Suprapubic skin (tissue), 4 donors: ENCODE measurements around the gene DPY19L3. TPM values are rescaled to one million over a fixed set of nuclear protein-coding genes. Genes with fewer than 3 reads are reported as not detected.
A peak's percentile ranks its signal among the peaks of the same experiment; 100 is the strongest.

ENCODE experiments used
- DNase-seq, 2 donors: peaks; one replicate each; pipeline ENCODE4 v3.0.0-alpha.2; 2019; ENCODE audit warnings: low spot score in 2 of 2
- H3K27ac ChIP-seq: fragments of 200-600 bp; sonication (generic); one replicate; pipeline ENCODE4 v1.5.1; 2019
- H3K27me3 ChIP-seq: fragments of 200-600 bp; sonication (generic); one replicate; pipeline ENCODE4 v1.5.1; 2019
- H3K36me3 ChIP-seq: fragments of 200-600 bp; sonication (generic); one replicate; pipeline ENCODE4 v1.5.1; 2019
- H3K4me1 ChIP-seq: fragments of 200-600 bp; sonication (generic); one replicate; pipeline ENCODE4 v1.5.1; 2019
- H3K4me3 ChIP-seq: fragments of 200-600 bp; sonication (generic); one replicate; pipeline ENCODE4 v1.5.1; 2019; ENCODE audit warnings: mild to moderate bottlenecking
- H3K9me3 ChIP-seq: fragments of 200-600 bp; sonication (generic); one replicate; pipeline ENCODE4 v1.5.1; 2019
- EP300 ChIP-seq: sonication (generic); formaldehyde crosslinking; IDR thresholded peaks from one replicate; pipeline ENCODE4 v1.6.1; 2017; ENCODE audit warnings: antibody characterized with exemption
- POLR2A ChIP-seq, 2 donors: fragments of 450-650 bp; IDR thresholded peaks; one replicate each; pipeline ENCODE4 v1.6.1; 2017; ENCODE audit warnings: antibody characterized with exemption in 2 of 2, mild to moderate bottlenecking in 2 of 2, moderate library complexity in 2 of 2
- POLR2AphosphoS5 ChIP-seq, 3 donors: sonication (generic); formaldehyde crosslinking; IDR thresholded peaks; one replicate each; pipeline ENCODE4 v1.6.1; 2017; ENCODE audit warnings: antibody characterized with exemption in 3 of 3
- WGBS: methylation state at CpG from one replicate; pipeline ENCODE4 v1.1.5; 2018; 5-methylcytosine and 5-hydroxymethylcytosine counted together
- total RNA-seq, 4 donors: library from RNA; depleted of rRNA; stranded (reverse); fragments of >200 nt; gene quantifications; one replicate each; pipeline ENCODE4 v1.1.0, GENCODE V29; 2016
- TF ChIP-seq, protein P1 (sequence below), 2 donors: fragments of 200-600 bp in 1 of 2; fragments of 450-650 bp in 1 of 2; sonication (generic) in 1 of 2; IDR thresholded peaks; one replicate each; pipeline ENCODE4 v1.5.1; 2016 to 2019; ENCODE audit warnings: antibody characterized with exemption in 2 of 2, mild to moderate bottlenecking in 1 of 2, moderate library complexity in 1 of 2

Gene DPY19L3
- total RNA-seq, 4 donors from 2014 or later = 10.1 to 32.0 (median 15.2) TPM

DNA sequence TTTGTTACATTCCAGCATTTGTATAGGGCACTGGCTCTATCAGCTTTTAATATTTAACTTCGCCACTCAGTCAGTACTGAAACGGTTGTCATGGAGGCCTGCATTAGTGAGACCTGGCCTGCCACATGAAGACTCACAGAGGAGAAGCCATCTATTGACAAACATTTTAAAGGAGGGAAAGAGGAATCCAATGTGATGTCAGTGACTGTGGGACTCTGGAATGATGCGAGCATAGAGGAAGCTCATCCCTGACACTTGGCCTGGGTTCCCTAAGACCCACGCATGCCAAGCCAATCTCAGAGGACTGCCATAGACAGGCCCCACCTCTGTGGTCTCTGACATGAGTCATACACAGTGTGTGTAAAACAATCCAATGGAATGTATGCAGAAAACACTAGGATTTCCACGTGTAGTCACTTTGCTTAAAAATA lies 7.9 kb upstream of the DPY19L3 start:
- H3K4me1 ChIP-seq = no peaks in the 10 kb centered on the region
- no peaks in the 10 kb centered on the region for H3K9me3 ChIP-seq
- no peak overlapping the region for H3K4me3 ChIP-seq
- no peaks in the 10 kb centered on the region for H3K36me3 ChIP-seq
- peak overlapping the region; percentile 24 for H3K27ac ChIP-seq
- no peaks in the 10 kb centered on the region for H3K27me3 ChIP-seq
- TF ChIP-seq POLR2AphosphoS5 (IDR thresholded peaks at IDR 0.05) = no peak
- TF ChIP-seq, protein P1, sequence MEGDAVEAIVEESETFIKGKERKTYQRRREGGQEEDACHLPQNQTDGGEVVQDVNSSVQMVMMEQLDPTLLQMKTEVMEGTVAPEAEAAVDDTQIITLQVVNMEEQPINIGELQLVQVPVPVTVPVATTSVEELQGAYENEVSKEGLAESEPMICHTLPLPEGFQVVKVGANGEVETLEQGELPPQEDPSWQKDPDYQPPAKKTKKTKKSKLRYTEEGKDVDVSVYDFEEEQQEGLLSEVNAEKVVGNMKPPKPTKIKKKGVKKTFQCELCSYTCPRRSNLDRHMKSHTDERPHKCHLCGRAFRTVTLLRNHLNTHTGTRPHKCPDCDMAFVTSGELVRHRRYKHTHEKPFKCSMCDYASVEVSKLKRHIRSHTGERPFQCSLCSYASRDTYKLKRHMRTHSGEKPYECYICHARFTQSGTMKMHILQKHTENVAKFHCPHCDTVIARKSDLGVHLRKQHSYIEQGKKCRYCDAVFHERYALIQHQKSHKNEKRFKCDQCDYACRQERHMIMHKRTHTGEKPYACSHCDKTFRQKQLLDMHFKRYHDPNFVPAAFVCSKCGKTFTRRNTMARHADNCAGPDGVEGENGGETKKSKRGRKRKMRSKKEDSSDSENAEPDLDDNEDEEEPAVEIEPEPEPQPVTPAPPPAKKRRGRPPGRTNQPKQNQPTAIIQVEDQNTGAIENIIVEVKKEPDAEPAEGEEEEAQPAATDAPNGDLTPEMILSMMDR (IDR thresholded peaks at IDR 0.05) = no peak
- no peak for TF ChIP-seq POLR2A (IDR thresholded peaks at IDR 0.05)
- TF ChIP-seq EP300 = no peak
- WGBS = 70% methylated on average over 3 of the region's 5 CpGs
- DNase-seq = no peak

DNA sequence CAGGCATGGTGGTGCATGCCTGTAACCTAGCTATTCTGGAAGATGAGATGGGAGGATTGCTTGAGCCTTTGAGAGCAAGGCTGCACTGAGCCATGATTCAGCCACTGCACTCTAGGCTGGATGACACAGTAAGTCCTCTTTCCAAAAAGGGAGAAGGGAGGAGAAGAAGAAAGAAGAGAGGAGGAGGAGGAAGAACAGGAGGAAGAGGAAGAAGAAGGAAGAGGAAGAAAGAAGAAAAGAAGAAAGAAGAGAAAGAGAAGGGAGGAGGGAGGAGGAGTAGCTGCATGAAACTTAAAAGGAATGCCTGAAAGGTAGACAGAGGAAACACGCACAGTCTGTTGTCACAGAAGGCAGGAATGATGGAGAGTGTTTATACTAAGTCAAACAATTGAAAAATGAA lies 3.6 kb upstream of the DPY19L3 start:
- no peak for DNase-seq
- Histone ChIP-seq H3K36me3 (no peaks in the 10 kb centered on the region), H3K4me3 (no peak overlapping the region), H3K27me3 (no peaks in the 10 kb centered on the region), H3K4me1 (peaks cover 24% of the 10 kb centered on the region), H3K27ac (no peak overlapping the region), H3K9me3 (no peaks in the 10 kb centered on the region)
- WGBS = 96% methylated on average over 1 of the region's 1 CpG
- TF ChIP-seq EP300 = no peak
- TF ChIP-seq, protein P1 (IDR thresholded peaks at IDR 0.05) = no peak
- TF ChIP-seq POLR2AphosphoS5 (IDR thresholded peaks at IDR 0.05) = no peak
- TF ChIP-seq POLR2A (IDR thresholded peaks at IDR 0.05) = no peak

DNA sequence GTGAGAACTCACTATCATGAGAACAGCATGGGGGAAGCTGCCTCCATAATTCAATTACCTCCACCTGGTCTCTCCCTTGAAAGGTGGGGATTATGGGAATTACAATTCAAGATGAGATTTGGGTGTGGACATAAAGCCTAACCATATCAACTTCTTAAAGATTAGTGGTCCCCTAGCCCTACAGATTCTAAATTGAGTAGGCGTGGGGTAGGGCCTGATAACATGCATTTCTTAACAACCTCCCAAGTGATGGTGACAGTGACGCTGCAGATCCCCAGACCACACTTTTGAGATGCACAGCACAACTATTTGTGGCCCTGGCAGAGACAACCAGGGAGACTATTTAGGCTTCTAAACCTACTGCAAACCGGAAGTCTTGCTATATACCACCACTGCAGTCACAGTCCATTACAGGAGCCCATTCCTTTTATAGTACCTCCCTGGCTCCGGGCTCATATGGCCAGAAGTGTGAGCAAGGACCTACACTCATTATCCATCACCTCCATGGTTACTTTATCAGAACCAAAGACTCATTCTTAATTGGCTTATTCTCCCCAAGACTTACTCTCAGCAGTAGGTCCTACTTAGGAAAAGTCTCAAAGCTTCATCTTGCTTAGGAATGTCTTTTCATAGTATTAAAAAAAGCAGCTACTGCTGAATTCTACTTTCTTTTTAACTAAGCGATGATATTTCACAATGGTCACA lies 2.1 kb upstream of the DPY19L3 start:
- DNase-seq = no peak
- H3K27me3 ChIP-seq = no peaks in the 10 kb centered on the region
- peaks cover 32% of the 10 kb centered on the region for H3K4me1 ChIP-seq
- H3K36me3 ChIP-seq = no peaks in the 10 kb centered on the region
- H3K27ac ChIP-seq = no peak overlapping the region
- no peak overlapping the region for H3K4me3 ChIP-seq
- no peaks in the 10 kb centered on the region for H3K9me3 ChIP-seq
- TF ChIP-seq POLR2AphosphoS5 (IDR thresholded peaks at IDR 0.05) = no peak
- TF ChIP-seq, protein P1 (IDR thresholded peaks at IDR 0.05) = no peak
- TF ChIP-seq EP300 = no peak
- no peak for TF ChIP-seq POLR2A (IDR thresholded peaks at IDR 0.05)
- 86% methylated on average over 4 of the region's 5 CpGs for whole genome bisulfite sequencing

DNA sequence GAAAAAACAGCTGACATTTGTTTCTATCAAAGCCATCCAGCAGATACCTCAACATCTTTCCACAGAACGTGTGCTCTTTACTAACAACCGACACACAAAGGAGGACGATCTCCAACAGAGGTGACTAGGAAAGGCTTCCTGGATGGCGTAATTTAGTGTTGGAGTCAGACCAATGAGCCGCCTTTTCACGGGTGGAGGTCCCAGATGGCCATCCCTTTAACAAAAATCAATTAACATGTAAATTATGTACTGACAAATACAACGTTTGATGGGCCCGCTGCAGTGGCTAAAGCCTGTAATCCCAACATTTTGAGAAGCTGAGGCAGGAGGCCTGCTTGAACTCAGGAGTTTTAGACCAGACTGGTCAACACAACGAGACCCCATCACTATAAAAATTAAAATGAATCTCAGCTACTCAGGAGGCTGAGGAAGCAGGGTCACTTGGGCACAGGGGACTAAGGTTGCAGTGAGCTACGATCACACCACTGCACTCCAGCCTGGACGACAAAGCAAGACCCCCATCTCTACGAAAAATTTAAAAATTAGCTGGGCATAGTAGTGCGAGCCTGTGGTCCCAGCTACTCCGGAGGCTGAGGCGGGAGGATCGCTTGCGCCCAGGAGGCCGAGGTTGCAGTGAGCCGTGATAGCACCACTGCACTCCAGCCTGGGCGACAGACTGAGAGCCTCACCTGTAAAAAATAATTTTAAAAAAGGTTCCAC lies 1.2 kb upstream of the DPY19L3 start:
- Histone ChIP-seq H3K9me3 (no peaks in the 10 kb centered on the region), H3K27me3 (no peaks in the 10 kb centered on the region), H3K36me3 (peaks cover 8% of the 10 kb centered on the region), H3K4me1 (peaks cover 32% of the 10 kb centered on the region), H3K27ac (peak overlapping the region; percentile 98), H3K4me3 (peak overlapping the region; percentile 98)
- no peak for DNase-seq
- WGBS = 69% methylated on average over 20 of the region's 20 CpGs
- TF ChIP-seq, protein P1 (IDR thresholded peaks at IDR 0.05) = no peak
- TF ChIP-seq POLR2A (IDR thresholded peaks at IDR 0.05) (no peak), POLR2AphosphoS5 (IDR thresholded peaks at IDR 0.05) (no peak), EP300 (no peak)

DNA sequence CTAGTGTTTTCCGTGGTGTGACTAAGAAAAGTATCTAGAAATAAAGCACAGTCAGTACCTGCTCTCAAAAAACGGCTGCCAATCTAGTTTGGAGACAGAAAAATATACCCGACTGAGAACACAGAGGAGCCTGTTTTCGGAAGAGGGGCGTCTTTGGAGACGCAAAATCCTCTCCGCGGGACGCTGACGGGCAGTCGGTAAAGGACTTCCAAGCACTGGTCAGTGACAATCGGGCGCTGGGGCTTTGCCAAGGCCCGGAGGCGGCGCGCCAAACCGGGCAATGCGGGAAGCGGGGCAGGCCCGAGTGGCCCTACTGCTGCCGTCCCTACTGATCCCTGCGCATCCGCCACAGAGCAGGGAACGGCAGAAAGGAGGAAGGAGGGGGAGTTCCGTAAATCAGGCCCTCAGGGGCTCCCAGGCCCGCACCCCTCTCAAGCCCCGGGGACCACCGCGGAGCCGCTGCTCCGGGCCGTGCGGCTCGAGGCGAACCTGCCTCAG lies 588 bp upstream of the DPY19L3 start:
- Histone ChIP-seq H3K27ac (peak overlapping the region; percentile 98), H3K36me3 (peaks cover 14% of the 10 kb centered on the region), H3K4me1 (peaks cover 32% of the 10 kb centered on the region), H3K9me3 (no peaks in the 10 kb centered on the region), H3K27me3 (no peaks in the 10 kb centered on the region), H3K4me3 (peak overlapping the region; percentile 98)
- under 1% methylated on average over 26 of the region's 36 CpGs for WGBS
- peak in 1 of 2 donors; percentile 84 for DNase-seq
- TF ChIP-seq EP300 (no peak), POLR2AphosphoS5 (IDR thresholded peaks at IDR 0.05) (no peak), POLR2A (IDR thresholded peaks at IDR 0.05) (no peak)
- TF ChIP-seq, protein P1 (IDR thresholded peaks at IDR 0.05) = no peak
